GM19025 (cell line): Measurements from ENCODE around the gene TRANK1.
"Not testable (repeated sequence)": the region's sequence is repeated elsewhere in the genome, so short reads cannot be mapped to it uniquely, and the experiment has no call there.

Experiments used
- ATAC-seq: cut with Tn5 transposase; IDR thresholded peaks from one replicate; pipeline ENCODE4 v1.9.1; 2021; ENCODE audit warnings: mild to moderate bottlenecking, low read depth, moderate library complexity; ENCODE audit not compliant: unreplicated experiment

TRANK1 gene

GRCh38 chr3:36957862-36958686 lies 13.2 kb upstream of the TRANK1 start:
- ATAC-seq = no peak

GRCh38 chr3:36957063-36957462 lies 12.2 kb upstream of the TRANK1 start:
- no peak for ATAC-seq

- no peak for ATAC-seq
Measured at GRCh38 chr3:36956155-36956554, 11.3 kb upstream of the TRANK1 start.

GRCh38 chr3:36954452-36955134 lies 9.7 kb upstream of the TRANK1 start:
- no peak for ATAC-seq

- ATAC-seq = not testable (repeated sequence)
Measured at GRCh38 chr3:36947814-36948213, 3.0 kb upstream of the TRANK1 start.

- ATAC-seq = no peak
Measured at GRCh38 chr3:36945333-36945980, 603 bp upstream of the TRANK1 start.

GRCh38 chr3:36944012-36944640 lies 728 bp downstream of the TRANK1 start:
- ATAC-seq = peak; percentile 55

GRCh38 chr3:36943601-36944000 lies 1.3 kb downstream of the TRANK1 start:
- ATAC-seq = no peak

GRCh38 chr3:36942638-36943248 lies 2.1 kb downstream of the TRANK1 start:
- ATAC-seq = no peak

- no peak for ATAC-seq
Measured at GRCh38 chr3:36941658-36942057, 3.2 kb downstream of the TRANK1 start.

GRCh38 chr3:36941162-36941561 lies 3.7 kb downstream of the TRANK1 start:
- no peak for ATAC-seq

GRCh38 chr3:36937492-36937891 lies 7.4 kb downstream of the TRANK1 start:
- ATAC-seq = no peak

- no peak for ATAC-seq
Measured at GRCh38 chr3:36933540-36934296, 11.1 kb downstream of the TRANK1 start.

- not testable (repeated sequence) for ATAC-seq
Measured at GRCh38 chr3:36931424-36931823, 13.4 kb downstream of the TRANK1 start.

GRCh38 chr3:36928220-36928619 lies 16.6 kb downstream of the TRANK1 start:
- no peak for ATAC-seq

- ATAC-seq = no peak
Measured at GRCh38 chr3:36926292-36926897, 18.5 kb downstream of the TRANK1 start.

- ATAC-seq = no peak
Measured at GRCh38 chr3:36924744-36925521, 19.9 kb downstream of the TRANK1 start.

GRCh38 chr3:36923981-36924743 lies 20.7 kb downstream of the TRANK1 start:
- ATAC-seq = no peak
